Measurements from ENCODE around the gene DGKA.

Gene DGKA

DNA sequence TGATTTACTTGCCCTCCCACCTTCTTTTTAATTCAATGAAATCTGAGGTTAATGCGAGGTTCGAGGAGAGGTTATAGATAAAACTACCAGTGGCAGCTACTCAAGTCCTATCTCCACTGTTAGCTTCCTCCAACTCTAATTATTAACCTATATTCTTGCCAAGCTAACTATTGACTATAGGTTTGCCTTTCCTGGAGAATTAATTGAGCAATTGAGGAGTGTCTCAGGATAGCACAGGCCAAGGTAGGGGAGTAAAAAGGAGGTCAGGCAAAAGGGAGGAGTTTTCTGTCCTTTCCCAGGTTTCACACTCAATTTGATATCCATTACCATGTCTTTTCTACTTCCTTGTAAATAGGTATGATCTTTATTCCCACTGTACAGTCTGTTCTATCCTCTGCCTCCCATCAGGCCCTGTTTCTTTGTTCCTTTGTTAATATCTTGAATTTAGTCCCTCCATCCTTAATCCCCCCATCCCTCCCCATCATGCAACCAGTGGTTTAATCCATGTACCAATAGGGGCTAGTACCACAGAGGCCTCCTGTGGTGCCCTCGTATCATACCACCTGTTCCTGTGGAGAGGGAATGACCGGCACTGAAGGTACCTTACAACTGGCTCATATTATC is 62.4 kb downstream of the DGKA start:
- Histone ChIP-seq H2BK12ac (ENCODE audit: low read length in 2 of 2) (no peak overlapping the region), H3K27ac (ENCODE audit: low read length, poor library complexity, severe bottlenecking) (no peak overlapping the region), H3K14ac (ENCODE audit: low read length in 2 of 2) (no peak overlapping the region), H3K4me2 (ENCODE audit: low read length, poor library complexity, severe bottlenecking) (no peak overlapping the region), H3K79me1 (replicated peaks; ENCODE audit: low read length, poor library complexity, severe bottlenecking) (peaks cover 11% of the 10 kb centered on the region), H3K4me1 (ENCODE audit: control insufficient read depth, insufficient read depth, low read depth, low read length) (peaks cover 7% of the 10 kb centered on the region), H2AK5ac (ENCODE audit: low read length, severe bottlenecking) (no peak overlapping the region), H3K9ac (ENCODE audit: low read length) (peak overlapping the region; percentile 25), H3K9me3 (ENCODE audit: control insufficient read depth, low read length) (no peaks in the 10 kb centered on the region), H2AFZ (ENCODE audit: low read depth, low read length) (no peak overlapping the region), H3K18ac (ENCODE audit: low read depth in 1 of 2, low read length in 2 of 2) (no peak overlapping the region), H3K27me3 (ENCODE audit: control insufficient read depth in 1 of 2, insufficient read depth in 1 of 2, low read length in 2 of 2) (no peaks in the 10 kb centered on the region), H2BK5ac (ENCODE audit: low read depth, low read length, poor library complexity, severe bottlenecking) (no peak overlapping the region), H3K23ac (ENCODE audit: low read length in 2 of 2) (no peak overlapping the region), H4K91ac (ENCODE audit: low read length) (no peak overlapping the region), H3K36me3 (ENCODE audit: control insufficient read depth in 1 of 2, insufficient read depth in 2 of 2, low read depth in 1 of 2, low read length in 2 of 2) (peaks cover 46 to 68% of the 10 kb centered on the region in 2 experiments), H3K4ac (ENCODE audit: low read depth in 1 of 2, low read length in 2 of 2) (no peak overlapping the region), H4K8ac (ENCODE audit: low read length) (no peak overlapping the region), H2BK15ac (ENCODE audit: low read depth, poor library complexity, severe bottlenecking) (no peak overlapping the region), H2BK120ac (ENCODE audit: low read depth, low read length) (no peak overlapping the region), H3K4me3 (ENCODE audit: insufficient read depth in 1 of 2, low read depth in 1 of 2, low read length in 2 of 2) (no peak overlapping the region)
- 82% methylated on average over 2 of the region's 4 CpGs for WGBS
- DNase-seq, result no peak

DNA sequence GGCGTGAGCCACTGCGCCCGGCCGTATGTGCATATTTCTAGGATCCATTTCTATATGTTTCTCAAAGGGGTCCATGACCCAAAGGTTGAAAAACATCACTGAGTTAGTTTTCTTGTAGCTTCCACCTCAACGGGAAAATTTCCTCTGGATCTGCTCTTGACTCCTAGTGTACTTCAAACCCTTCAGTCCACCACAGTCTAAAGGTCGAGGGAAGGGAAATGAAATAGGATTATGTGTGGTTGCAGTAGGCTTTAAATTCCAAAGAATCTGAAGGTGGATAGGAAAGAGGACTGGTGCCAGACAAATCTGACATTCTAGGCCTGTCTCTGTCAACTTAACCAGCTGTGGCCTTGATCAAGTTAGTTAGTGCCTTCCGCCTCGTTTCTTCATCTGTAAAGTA is 64.4 kb downstream of the DGKA start:
- H2AK5ac ChIP-seq (ENCODE audit: low read length, severe bottlenecking), result no peak overlapping the region
- H3K18ac ChIP-seq (ENCODE audit: low read depth in 1 of 2, low read length in 2 of 2), result no peak overlapping the region
- H3K27me3 ChIP-seq (ENCODE audit: control insufficient read depth in 1 of 2, insufficient read depth in 1 of 2, low read length in 2 of 2), result no peaks in the 10 kb centered on the region
- no peak overlapping the region for H2AFZ ChIP-seq (ENCODE audit: low read depth, low read length)
- no peak overlapping the region for H2BK5ac ChIP-seq (ENCODE audit: low read depth, low read length, poor library complexity, severe bottlenecking)
- H3K27ac ChIP-seq (ENCODE audit: low read length, poor library complexity, severe bottlenecking), result peak overlapping the region; percentile 16
- H2BK12ac ChIP-seq (ENCODE audit: low read length in 2 of 2), result no peak overlapping the region
- peaks cover 38 to 51% of the 10 kb centered on the region in 2 experiments for H3K36me3 ChIP-seq (ENCODE audit: control insufficient read depth in 1 of 2, insufficient read depth in 2 of 2, low read depth in 1 of 2, low read length in 2 of 2)
- no peak overlapping the region for H4K8ac ChIP-seq (ENCODE audit: low read length)
- no peaks in the 10 kb centered on the region for H3K9me3 ChIP-seq (ENCODE audit: control insufficient read depth, low read length)
- H3K79me1 ChIP-seq (replicated peaks; ENCODE audit: low read length, poor library complexity, severe bottlenecking), result peaks cover 18% of the 10 kb centered on the region
- no peak for DNase-seq
- H3K9ac ChIP-seq (ENCODE audit: low read length), result no peak overlapping the region
- H2BK15ac ChIP-seq (ENCODE audit: low read depth, poor library complexity, severe bottlenecking), result no peak overlapping the region
- no peak overlapping the region for H3K14ac ChIP-seq (ENCODE audit: low read length in 2 of 2)
- H3K4me2 ChIP-seq (ENCODE audit: low read length, poor library complexity, severe bottlenecking), result no peak overlapping the region
- H2BK120ac ChIP-seq (ENCODE audit: low read depth, low read length), result no peak overlapping the region
- no peak overlapping the region for H3K23ac ChIP-seq (ENCODE audit: low read length in 2 of 2)
- WGBS, result 92% methylated on average over 8 of the region's 8 CpGs
- H3K4me1 ChIP-seq (ENCODE audit: control insufficient read depth, insufficient read depth, low read depth, low read length), result peaks cover 7% of the 10 kb centered on the region
- no peak overlapping the region for H4K91ac ChIP-seq (ENCODE audit: low read length)
- no peak overlapping the region for H3K4me3 ChIP-seq (ENCODE audit: insufficient read depth in 1 of 2, low read depth in 1 of 2, low read length in 2 of 2)
- H3K4ac ChIP-seq (ENCODE audit: low read depth in 1 of 2, low read length in 2 of 2), result no peak overlapping the region

DNA sequence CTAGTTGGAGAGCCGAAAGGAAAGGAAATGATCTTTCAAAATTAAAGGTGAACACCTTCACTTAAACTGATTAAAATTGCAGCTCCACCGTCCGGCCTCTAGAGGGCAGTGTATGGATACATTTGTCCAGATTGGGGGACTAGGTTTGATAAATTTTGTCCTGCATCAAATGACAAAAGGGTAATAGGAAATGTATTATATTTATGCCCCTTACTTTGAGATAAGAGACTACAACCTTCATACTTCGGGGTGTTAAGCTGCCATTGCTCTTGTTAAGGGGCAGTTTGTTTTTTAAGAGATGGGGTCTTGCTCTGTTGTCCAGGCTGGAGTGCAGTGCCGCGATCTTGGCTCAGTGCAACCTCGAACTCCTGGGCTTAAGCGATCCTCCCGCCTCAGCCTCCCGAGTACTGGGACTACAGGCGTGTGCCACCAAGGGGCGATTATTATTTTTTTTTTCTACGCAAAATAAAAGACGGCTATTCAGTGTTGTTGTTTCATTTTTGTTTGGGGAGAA is 65.3 kb downstream of the DGKA start:
- Histone ChIP-seq H3K18ac (ENCODE audit: low read depth in 1 of 2, low read length in 2 of 2) (no peak overlapping the region), H3K9me3 (ENCODE audit: control insufficient read depth, low read length) (no peaks in the 10 kb centered on the region), H2AK5ac (ENCODE audit: low read length, severe bottlenecking) (no peak overlapping the region), H2AFZ (ENCODE audit: low read depth, low read length) (no peak overlapping the region), H3K9ac (ENCODE audit: low read length) (peak overlapping the region; percentile 90), H2BK12ac (ENCODE audit: low read length in 2 of 2) (no peak overlapping the region), H3K23ac (ENCODE audit: low read length in 2 of 2) (no peak overlapping the region), H2BK120ac (ENCODE audit: low read depth, low read length) (no peak overlapping the region), H3K4ac (ENCODE audit: low read depth in 1 of 2, low read length in 2 of 2) (no peak overlapping the region), H3K4me1 (ENCODE audit: control insufficient read depth, insufficient read depth, low read depth, low read length) (peaks cover 11% of the 10 kb centered on the region), H3K36me3 (ENCODE audit: control insufficient read depth in 1 of 2, insufficient read depth in 2 of 2, low read depth in 1 of 2, low read length in 2 of 2) (peaks cover 30 to 42% of the 10 kb centered on the region in 2 experiments), H3K27me3 (ENCODE audit: control insufficient read depth in 1 of 2, insufficient read depth in 1 of 2, low read length in 2 of 2) (no peaks in the 10 kb centered on the region), H3K14ac (ENCODE audit: low read length in 2 of 2) (no peak overlapping the region), H3K4me3 (ENCODE audit: insufficient read depth in 1 of 2, low read depth in 1 of 2, low read length in 2 of 2) (peak overlapping the region in 1 of 2 experiments; percentile 86), H2BK15ac (ENCODE audit: low read depth, poor library complexity, severe bottlenecking) (no peak overlapping the region), H3K4me2 (ENCODE audit: low read length, poor library complexity, severe bottlenecking) (peak overlapping the region; percentile 67), H3K27ac (ENCODE audit: low read length, poor library complexity, severe bottlenecking) (peak overlapping the region; percentile 69), H4K8ac (ENCODE audit: low read length) (no peak overlapping the region), H3K79me1 (replicated peaks; ENCODE audit: low read length, poor library complexity, severe bottlenecking) (peaks cover 16% of the 10 kb centered on the region), H2BK5ac (ENCODE audit: low read depth, low read length, poor library complexity, severe bottlenecking) (no peak overlapping the region), H4K91ac (ENCODE audit: low read length) (no peak overlapping the region)
- WGBS, result 76% methylated on average over 12 of the region's 14 CpGs
- DNase-seq, result peak; percentile 77

DNA sequence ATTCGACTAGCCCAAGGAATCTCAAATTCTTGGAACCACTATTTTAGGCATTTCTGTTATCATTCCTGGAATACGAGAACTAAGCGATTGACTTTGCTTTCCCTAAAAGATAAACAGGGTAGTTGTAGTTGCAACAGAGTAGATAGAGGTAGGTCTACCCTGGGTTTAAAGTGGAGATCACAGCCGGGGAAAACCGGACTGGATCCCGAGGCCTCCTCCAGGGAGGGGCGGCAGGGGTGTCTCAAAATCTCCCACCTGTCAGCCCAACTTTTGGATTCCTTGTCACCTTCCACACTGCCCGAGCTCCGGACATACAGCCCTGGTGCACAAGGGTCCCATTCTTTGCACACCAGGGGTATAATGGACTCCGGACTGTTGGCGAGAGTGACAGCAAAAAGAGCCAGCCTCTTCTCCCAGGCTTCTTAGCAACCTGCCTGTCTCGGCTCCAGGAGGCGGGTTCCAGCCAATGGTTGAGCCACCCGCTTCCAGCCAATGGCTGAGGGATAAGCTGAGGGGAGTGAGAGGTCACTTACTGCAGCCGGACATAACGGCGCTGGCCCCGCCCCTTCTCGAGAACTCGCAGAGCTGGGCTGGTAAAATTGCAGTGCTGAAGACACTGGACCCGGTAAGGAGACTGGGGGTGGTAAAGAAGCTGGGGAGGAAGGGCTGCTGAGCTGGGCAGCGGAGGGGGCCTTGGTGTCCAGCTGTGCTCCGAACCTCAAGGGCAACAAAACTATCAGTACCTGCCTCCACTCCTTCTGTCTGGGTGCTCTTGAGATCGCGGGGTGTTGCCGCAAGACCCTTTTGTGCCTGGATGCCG is 66.0 kb downstream of the DGKA start, which contains the start of gene SUOX:
SUOX (plus strand) TSS at position 562 of the 820 bp plus-strand sequence. CDS start 4,946 bp downstream, outside the sequence.
- DNase-seq, result peak; percentile 98
- Histone ChIP-seq H3K27me3 (ENCODE audit: control insufficient read depth in 1 of 2, insufficient read depth in 1 of 2, low read length in 2 of 2) (no peaks in the 10 kb centered on the region), H4K8ac (ENCODE audit: low read length) (peak within 1 kb of the TSS; percentile 43), H3K4ac (ENCODE audit: low read depth in 1 of 2, low read length in 2 of 2) (peak within 1 kb of the TSS in 1 of 2 experiments; percentile 83), H3K4me1 (ENCODE audit: control insufficient read depth, insufficient read depth, low read depth, low read length) (peaks cover 14% of the 10 kb centered on the region), H4K91ac (ENCODE audit: low read length) (peak within 1 kb of the TSS; percentile 79), H2BK15ac (ENCODE audit: low read depth, poor library complexity, severe bottlenecking) (no peak within 1 kb of the TSS), H2AFZ (ENCODE audit: low read depth, low read length) (peak within 1 kb of the TSS; percentile 72), H3K4me3 (ENCODE audit: insufficient read depth in 1 of 2, low read depth in 1 of 2, low read length in 2 of 2) (peak within 1 kb of the TSS; percentile 73 to 86), H3K79me1 (replicated peaks; ENCODE audit: low read length, poor library complexity, severe bottlenecking) (peaks cover 15% of the 10 kb centered on the region), H3K23ac (ENCODE audit: low read length in 2 of 2) (peak within 1 kb of the TSS in 1 of 2 experiments; percentile 75), H2BK5ac (ENCODE audit: low read depth, low read length, poor library complexity, severe bottlenecking) (no peak within 1 kb of the TSS), H3K18ac (ENCODE audit: low read depth in 1 of 2, low read length in 2 of 2) (peak within 1 kb of the TSS in 1 of 2 experiments; percentile 94), H3K4me2 (ENCODE audit: low read length, poor library complexity, severe bottlenecking) (peak within 1 kb of the TSS; percentile 81), H3K36me3 (ENCODE audit: control insufficient read depth in 1 of 2, insufficient read depth in 2 of 2, low read depth in 1 of 2, low read length in 2 of 2) (peaks cover 28 to 37% of the 10 kb centered on the region in 2 experiments), H3K9ac (ENCODE audit: low read length) (peak within 1 kb of the TSS; percentile 90), H3K27ac (ENCODE audit: low read length, poor library complexity, severe bottlenecking) (peak within 1 kb of the TSS; percentile 69), H2BK120ac (ENCODE audit: low read depth, low read length) (peak within 1 kb of the TSS; percentile 4), H3K14ac (ENCODE audit: low read length in 2 of 2) (peak within 1 kb of the TSS in 1 of 2 experiments; percentile 92), H3K9me3 (ENCODE audit: control insufficient read depth, low read length) (no peaks in the 10 kb centered on the region), H2BK12ac (ENCODE audit: low read length in 2 of 2) (peak within 1 kb of the TSS in 1 of 2 experiments; percentile 74), H2AK5ac (ENCODE audit: low read length, severe bottlenecking) (no peak within 1 kb of the TSS)
- WGBS, result 4% methylated on average over 26 of the region's 27 CpGs
